Fibroblast of skin of scalp (primary cell): ENCODE measurements around the gene TMCO4.
A peak's percentile ranks its signal among the peaks of the same experiment; 100 is the strongest.

ENCODE experiments used
- DNase-seq: peaks from one replicate; pipeline ENCODE4 v3.0.0-alpha.2; 2013

Gene TMCO4

DNA sequence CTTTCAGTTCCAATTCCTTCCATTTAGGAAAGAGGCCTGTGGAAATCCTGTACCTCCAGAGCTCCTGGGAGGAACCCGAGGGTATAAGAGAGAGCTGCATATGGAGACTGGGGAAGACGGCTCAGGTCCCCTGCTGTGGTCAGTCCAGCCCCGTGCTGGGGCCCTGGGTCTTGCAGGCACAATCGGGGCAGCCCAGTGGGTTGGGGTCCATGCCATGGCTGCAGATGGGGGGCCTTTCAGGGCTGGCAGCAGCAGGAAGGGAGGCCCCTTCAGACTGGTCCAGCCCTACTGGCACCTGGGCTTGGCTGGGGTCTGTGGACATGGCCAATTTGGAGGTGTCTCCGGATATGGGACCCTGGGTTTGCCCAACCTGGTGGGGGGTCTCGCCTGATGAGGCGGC is 116.8 kb downstream of the TMCO4 start:
- DNase-seq: no peak

DNA sequence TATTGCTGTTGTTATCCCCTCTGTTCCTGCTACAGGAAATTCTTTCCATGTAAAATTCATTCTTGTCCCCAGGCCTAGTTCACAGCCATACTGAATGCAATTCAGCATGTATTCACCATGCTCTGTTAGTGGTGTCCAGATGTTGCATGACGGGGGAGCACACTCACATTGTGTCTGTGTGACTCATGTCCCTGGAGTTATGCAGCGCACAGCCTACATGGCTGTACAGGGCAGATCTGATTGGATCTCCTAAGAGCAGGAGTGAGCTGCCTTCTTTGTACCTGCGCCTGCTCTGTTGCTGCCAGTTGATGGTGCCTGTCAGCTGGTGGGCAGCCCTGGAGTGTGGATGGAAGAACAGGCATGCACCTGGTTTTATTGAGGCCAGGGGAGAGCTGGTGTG is 117.5 kb downstream of the TMCO4 start:
- DNase-seq: peak; percentile 89

DNA sequence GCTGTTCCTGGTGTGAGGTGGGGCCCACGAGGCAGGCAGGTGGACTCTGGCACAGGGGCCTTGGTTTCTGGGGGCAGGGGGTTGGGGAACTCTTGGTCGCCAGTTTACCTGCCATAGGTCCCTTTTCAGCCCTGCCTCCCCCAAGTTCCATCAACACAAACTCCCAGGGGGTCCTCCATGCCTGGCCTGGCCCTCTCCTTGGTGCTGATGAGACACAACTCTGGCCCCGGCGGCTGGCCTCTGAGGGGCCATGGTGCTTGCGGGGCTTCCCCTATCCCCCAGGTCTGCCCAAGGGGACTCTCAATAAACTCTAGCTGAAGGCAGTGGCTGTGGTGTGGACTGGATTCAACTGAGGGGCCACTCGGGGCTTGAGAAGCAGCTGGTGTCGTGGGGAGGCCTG is 119.1 kb downstream of the TMCO4 start:
- no peak for DNase-seq

DNA sequence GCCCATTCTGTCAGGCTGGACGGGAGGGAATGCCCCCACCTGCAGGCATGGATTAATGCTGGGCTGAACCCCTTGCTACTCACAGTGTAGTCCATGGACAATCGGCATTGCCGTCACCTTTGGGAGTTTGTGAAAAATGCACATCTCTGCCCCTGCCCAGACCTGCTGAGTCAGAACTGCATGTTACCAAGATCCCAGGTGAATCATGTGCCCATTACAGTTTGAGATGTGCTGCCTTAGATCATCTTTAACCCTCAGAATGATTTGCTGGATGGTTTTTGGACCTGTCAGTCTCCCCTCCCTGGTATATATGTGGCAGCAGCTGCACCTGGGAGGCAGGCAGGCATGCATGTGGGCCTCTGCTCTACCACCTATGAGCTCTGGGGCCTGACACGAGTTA is 120.0 kb downstream of the TMCO4 start:
- DNase-seq: no peak

DNA sequence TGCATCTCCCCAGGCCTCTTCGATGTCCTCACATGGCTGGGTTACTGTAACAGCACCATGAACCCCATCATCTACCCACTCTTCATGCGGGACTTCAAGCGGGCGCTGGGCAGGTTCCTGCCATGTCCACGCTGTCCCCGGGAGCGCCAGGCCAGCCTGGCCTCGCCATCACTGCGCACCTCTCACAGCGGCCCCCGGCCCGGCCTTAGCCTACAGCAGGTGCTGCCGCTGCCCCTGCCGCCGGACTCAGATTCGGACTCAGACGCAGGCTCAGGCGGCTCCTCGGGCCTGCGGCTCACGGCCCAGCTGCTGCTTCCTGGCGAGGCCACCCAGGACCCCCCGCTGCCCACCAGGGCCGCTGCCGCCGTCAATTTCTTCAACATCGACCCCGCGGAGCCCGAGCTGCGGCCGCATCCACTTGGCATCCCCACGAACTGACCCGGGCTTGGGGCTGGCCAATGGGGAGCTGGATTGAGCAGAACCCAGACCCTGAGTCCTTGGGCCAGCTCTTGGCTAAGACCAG is 120.7 kb downstream of the TMCO4 start:
- no peak for DNase-seq

DNA sequence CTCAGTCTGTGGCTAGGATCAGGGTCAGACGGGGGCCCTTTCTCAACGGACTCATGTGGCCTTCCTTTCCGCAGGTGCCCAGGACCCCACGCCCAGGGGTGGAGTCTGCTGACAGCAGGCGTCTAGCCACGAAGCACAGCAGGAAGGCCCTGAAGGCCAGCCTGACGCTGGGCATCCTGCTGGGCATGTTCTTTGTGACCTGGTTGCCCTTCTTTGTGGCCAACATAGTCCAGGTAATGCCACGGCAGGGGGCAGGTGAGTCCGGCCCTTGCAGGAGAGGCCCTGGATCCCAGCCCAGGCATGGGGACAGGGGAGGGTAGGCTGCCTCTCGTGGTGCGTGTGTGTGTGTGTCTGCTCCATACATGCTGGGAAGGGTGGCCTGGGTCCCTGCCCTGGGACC is 121.2 kb downstream of the TMCO4 start:
- no peak for DNase-seq

DNA sequence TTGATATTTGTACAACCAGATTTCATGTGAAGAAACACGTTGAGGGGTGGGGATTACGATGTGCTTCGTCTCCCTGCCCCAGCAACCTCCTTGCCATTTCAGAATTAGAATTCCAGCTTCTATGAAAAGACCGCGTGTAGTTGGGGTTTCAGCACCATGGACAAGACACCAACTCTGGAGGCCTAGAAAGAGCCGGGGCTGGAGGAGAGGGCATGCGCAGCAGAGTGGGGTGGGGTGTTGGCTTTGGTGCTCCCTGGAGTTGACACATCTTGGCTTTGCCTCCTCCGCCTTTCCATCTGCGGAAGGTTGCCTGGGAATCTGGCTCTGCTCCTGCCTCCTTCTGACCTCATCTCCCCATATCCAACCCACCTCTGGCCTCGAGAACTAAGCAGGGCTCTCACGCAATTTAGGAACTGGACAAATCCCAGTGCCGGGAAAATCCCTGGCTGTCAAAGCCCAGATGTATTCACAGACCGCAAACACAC is 123.2 kb downstream of the TMCO4 start:
- peak; percentile 67 for DNase-seq

DNA sequence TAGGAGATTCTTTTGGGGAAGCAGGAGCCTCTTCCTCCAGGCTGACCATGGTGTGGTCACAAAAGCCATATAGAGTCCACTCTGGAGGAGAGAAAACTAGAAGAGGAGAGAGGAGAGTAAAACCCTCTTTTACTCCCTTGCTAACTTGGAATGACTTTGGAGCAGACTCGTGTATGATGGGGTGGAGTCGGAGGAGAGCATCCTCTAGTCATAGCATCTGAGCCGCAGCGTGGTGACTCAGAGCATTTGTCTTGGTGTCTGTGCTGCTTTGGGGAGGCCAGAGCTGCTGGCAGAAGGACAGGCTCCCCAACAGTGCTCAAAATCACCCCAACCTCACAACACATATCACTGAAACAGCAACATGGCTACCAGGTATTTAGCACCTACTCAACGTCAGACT is 123.9 kb downstream of the TMCO4 start:
- DNase-seq: no peak

DNA sequence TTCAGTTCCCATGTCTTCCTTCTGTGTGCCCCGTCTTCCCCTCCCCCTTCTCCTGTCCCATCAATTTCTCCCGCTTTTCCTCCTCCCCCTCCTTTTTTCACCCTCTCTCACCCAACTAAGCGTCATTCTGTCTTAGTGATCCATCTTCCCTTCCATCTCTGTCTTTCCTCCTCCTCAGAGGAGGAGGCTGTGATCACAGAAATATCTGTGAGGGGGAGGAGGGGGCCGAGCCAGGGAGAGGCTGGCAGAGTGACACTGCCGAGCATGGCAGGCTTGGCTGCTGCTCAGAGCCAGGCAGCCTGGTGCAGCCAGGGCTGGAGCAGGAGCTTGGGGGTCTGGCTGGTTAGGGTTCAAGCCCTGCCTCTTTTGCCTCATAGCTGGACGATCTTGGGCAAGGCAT is 127.5 kb downstream of the TMCO4 start:
- no peak for DNase-seq

DNA sequence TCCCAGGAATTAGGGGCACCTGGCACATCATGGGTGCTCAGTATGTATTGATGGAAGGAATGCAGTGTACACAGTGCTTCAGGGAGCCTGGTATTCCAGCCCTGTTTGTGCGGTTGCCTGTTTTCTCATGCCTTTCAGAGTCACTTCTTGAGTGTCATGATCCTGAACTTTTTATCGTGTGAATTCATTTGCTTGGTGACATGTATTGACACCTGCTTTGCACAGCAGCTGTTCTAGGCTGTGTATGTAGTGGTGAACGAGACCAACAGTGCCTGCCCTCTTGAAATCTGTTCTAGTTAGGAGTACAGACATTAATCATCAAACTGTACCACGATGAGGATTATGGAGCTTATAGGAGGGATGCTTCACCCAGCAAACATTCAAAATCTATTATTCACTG is 128.9 kb downstream of the TMCO4 start:
- no peak for DNase-seq

DNA sequence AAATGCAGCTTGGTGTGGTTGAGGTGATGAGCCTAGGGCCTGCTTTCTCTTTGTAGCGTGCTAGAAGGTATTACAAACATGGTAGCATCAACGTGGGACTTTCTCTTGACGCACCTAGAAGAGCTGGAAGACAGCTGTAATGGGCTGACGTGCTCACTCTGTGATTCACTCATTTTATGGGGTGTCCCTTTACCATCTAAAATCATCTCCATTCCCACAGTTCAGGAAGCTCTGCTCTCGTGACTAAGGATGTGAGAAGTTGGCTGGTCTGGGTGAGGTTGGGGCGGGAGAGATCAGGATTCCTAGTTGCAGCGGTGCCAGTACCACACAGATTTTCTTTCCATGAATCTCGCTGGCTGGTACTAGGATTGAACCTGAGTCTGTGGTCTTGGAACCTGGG is 130.8 kb downstream of the TMCO4 start:
- no peak for DNase-seq

DNA sequence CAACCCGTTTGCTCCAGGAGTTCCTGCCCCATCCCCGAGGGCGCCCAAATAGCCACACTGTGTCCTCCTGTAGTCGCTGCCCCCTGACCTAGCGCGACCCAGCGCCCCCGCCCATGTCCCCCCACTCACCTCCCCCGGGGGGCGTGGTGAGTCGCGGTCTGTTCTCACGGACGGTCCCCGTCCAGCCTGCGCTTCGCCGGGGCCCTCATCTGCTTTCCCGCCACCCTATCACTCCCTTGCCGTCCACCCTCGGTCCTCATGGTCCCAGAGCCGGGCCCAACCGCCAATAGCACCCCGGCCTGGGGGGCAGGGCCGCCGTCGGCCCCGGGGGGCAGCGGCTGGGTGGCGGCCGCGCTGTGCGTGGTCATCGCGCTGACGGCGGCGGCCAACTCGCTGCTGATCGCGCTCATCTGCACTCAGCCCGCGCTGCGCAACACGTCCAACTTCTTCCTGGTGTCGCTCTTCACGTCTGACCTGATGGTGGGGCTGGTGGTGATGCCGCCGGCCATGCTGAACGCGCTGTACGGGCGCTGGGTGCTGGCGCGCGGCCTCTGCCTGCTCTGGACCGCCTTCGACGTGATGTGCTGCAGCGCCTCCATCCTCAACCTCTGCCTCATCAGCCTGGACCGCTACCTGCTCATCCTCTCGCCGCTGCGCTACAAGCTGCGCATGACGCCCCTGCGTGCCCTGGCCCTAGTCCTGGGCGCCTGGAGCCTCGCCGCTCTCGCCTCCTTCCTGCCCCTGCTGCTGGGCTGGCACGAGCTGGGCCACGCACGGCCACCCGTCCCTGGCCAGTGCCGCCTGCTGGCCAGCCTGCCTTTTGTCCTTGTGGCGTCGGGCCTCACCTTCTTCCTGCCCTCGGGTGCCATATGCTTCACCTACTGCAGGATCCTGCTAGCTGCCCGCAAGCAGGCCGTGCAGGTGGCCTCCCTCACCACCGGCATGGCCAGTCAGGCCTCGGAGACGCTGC is 133.9 kb downstream of the TMCO4 start:
- no peak for DNase-seq

DNA sequence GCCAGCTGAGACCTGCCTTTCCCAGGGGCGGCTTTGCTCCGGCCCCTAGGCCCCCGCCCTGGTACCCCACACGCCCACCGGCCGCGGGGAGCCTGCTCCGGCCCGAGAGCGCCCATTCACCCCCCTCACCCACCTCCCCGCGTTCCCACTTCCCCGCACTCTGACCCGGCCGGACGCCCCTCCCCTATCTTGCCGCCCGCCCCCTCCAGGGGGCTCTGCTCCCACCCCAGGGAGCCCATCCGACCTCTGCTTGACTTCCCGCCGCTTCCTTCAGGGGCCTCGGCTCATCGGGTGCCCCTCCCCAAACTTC is 134.6 kb downstream of the TMCO4 start:
- DNase-seq: no peak

DNA sequence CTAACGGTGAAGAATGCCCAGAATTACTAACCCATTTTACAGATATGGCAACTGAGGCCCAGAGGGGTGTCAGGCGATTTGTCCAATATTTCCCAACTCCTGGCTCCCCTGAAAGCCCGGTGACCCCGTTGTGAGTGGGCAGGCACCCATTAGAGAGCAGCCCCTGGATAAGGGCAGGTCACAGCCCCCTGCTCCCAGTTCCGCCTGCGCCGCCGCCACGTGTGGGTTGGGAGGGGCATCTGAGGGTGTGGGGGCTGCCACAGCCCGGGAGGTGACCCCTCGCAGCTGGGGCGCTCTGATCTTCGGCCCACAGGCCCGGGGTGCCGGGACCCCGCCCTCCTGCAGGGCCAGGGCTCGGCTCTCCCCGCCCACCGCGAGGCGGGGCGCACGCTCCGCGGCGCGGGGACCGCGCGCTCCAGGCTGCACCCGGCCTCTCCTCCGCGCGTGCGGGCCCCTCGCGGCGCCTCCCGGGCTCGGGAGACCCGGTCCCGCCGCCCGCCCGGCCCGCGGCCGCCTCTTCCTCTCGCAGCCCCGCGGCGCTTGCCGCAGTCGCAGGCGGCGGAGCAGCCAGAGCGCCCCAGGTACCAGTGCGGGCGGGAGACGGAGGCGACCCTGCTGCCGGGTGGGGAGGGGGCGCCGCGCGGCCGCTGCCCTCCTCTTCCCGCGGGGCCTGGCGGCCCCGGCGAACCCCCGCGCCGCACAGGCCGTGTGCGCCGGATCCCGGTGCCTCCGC is 135.1 kb downstream of the TMCO4 start, which contains the start of gene HTR6:
TSS of gene HTR6 (plus strand) at position 423 of the 733 bp plus-strand sequence. CDS start 879 bp downstream, outside the sequence.
- no peak for DNase-seq

DNA sequence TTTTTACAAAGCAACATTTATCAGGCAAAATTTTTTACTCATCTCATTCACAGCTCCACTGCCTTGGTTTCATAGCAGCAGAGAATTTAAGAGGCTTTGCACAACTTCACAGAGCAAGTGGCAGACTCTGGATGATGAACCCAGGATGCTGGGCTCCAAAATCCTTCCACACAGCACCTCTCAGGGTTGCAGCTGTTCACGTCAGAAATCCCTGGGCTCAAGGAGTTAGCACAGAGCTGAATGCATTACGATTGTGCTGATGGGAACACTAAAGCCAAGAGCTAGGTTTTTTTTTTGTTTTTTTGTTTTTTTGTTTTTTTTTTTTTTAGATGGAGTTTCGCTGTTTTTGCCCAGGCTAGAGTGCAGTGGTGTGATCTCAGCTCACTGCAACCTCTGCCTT is 137.4 kb downstream of the TMCO4 start:
- DNase-seq: no peak

DNA sequence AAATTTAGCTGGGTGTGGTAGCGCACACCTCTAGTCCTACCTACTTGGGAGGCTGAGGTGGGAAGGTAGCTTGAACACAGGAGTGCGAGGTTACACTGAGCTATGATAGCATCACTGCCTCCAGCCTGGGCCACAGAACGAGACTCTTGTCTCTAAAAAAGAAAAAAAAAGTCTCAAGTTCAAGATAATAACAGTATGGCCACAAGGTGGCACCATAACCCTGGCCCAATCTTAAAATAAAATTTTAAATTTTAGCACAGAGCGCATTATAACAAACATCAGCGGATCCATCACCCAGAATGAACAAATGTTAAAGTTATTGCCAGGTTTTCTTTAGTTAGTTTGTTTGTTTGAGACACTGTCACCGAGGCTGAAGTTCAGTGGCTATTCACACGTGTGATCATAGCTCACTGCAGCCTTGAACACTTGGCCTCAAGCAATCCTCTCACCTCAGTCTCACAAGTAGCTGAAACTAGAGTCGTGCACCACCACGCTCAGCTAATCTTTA is 137.9 kb downstream of the TMCO4 start:
- peak; percentile 43 for DNase-seq

DNA sequence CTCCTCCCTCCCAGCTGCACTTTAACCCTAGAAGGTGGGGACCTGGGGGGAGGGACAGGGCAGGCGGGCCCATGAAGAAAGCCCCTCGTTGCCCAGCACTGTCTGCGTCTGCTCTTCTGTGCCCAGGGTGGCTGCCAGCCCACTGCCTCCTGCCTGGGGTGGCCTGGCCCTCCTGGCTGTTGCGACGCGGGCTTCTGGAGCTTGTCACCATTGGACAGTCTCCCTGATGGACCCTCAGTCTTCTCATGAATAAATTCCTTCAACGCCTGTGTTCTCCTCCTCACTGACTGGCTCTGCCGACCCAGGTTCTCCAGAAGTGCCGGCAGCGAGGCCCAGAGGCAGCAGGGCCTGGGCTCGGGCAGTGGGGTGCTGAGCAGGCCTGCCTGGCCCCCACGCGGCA is 141.5 kb downstream of the TMCO4 start:
- DNase-seq: no peak

DNA sequence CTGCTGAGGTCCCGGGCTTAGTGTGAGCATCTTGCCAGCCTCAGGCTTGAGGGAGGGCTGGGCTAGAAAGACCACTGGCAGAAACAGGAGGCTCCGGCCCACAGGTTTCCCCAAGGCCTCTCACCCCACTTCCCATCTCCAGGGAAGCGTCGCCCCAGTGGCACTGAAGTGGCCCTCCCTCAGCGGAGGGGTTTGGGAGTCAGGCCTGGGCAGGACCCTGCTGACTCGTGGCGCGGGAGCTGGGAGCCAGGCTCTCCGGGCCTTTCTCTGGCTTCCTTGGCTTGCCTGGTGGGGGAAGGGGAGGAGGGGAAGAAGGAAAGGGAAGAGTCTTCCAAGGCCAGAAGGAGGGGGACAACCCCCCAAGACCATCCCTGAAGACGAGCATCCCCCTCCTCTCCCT is 142.2 kb downstream of the TMCO4 start:
- no peak for DNase-seq

DNA sequence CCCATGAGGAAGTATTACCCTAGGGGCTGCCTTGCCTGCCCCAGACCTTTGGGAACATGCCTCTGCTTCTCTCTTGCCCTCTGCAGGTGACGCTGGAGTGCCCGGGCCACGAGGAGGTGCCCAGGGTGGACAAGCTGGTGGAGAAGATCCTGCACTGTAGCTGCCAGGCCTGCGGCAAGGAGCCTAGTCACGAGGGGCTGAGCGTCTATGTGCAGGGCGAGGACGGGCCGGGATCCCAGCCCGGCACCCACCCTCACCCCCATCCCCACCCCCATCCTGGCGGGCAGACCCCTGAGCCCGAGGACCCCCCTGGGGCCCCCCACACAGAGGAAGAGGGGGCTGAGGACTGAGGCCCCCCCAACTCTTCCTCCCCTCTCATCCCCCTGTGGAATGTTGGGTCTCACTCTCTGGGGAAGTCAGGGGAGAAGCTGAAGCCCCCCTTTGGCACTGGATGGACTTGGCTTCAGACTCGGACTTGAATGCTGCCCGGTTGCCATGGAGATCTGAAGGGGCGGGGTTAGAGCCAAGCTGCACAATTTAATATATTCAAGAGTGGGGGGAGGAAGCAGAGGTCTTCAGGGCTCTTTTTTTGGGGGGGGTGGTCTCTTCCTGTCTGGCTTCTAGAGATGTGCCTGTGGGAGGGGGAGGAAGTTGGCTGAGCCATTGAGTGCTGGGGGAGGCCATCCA is 142.8 kb downstream of the TMCO4 start:
- DNase-seq: no peak

DNA sequence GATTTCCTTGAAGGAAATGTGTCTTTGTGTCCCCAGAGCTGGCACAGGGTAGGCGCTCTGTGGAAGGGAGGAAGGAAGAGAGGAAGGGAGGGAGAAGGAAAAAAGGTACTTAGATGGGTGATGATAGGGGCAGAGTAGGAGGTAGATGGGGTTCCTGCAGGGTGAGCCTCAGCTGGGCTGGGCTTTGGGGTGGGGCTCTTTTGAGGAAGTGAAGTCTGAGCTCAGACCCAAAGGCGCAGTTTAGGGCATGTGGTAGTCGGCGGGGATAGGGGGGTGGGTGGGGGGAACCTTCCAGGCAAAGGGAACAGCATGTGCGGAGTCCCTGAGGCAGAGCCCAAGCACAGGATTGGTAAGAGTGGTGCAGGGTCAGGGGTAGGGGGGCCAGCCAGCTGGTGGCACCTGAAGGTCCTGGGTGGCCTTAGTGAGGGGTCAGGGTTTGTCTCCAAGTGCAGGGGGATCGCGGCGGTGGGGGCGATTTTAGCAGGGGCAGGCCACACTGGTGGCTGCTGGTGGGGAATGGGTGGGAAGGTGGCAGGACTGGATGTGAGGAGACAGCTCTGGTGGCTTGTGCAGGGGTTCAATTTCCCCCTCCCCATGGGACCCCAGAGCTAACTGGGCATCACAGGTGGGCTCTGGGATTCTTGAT is 143.5 kb downstream of the TMCO4 start:
- DNase-seq: no peak

DNA sequence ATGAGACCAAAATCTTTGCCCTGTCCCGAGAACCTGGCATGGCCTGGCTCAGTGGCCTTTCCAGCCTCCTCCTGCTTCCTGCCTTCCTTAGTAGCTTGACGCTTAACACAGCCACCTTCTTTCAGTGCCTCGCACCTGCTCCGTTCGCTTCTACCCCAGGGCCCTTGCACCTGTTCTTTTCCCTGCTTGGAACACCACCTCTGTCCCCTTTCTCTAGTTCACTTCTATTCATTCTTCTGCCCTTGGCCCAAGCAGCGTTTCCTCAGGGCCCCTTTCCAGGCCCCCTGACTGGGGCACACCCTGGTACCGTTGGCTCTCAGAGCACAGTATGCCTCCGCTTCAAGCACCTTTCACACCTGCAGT is 144.0 kb downstream of the TMCO4 start:
- DNase-seq: no peak
